AG09319 (cell line): Measurements from ENCODE around the gene PRR23A.

Experiments used
- DNase-seq: peaks from one replicate; pipeline ENCODE4 v3.0.0-alpha.2; 2010; ENCODE audit warnings: low read depth; ENCODE audit errors: extremely low read depth
- TF ChIP-seq, protein P1 (sequence below): IDR thresholded peaks from 2 replicates; pipeline ENCODE4 v1.5.1; 2011; ENCODE audit warnings: low read depth, mild to moderate bottlenecking, inconsistent platforms, low read length, moderate library complexity

The PRR23A gene

DNA sequence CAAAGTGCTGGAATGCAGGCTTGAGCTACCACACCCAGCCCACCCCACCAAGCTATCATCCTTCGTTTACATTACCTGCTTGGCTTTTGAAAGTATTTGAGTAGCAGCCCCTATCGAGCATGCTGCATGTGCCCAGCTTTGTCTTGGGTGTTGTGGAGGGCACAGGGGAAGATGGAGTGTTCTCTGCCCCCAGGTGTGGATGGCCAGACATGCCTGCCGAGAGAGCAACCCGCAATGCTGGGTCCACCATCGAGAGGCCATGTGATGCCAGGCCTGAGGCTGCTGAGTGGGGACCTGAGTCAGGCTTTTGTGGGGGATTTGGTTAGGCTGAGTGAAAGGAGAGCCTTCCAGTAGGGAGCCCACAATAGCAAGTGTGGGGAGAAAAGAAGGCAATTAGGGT, 33.1 kb downstream of the PRR23A start:
- TF ChIP-seq, protein P1, sequence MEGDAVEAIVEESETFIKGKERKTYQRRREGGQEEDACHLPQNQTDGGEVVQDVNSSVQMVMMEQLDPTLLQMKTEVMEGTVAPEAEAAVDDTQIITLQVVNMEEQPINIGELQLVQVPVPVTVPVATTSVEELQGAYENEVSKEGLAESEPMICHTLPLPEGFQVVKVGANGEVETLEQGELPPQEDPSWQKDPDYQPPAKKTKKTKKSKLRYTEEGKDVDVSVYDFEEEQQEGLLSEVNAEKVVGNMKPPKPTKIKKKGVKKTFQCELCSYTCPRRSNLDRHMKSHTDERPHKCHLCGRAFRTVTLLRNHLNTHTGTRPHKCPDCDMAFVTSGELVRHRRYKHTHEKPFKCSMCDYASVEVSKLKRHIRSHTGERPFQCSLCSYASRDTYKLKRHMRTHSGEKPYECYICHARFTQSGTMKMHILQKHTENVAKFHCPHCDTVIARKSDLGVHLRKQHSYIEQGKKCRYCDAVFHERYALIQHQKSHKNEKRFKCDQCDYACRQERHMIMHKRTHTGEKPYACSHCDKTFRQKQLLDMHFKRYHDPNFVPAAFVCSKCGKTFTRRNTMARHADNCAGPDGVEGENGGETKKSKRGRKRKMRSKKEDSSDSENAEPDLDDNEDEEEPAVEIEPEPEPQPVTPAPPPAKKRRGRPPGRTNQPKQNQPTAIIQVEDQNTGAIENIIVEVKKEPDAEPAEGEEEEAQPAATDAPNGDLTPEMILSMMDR: no peak
- DNase-seq: no peak

DNA sequence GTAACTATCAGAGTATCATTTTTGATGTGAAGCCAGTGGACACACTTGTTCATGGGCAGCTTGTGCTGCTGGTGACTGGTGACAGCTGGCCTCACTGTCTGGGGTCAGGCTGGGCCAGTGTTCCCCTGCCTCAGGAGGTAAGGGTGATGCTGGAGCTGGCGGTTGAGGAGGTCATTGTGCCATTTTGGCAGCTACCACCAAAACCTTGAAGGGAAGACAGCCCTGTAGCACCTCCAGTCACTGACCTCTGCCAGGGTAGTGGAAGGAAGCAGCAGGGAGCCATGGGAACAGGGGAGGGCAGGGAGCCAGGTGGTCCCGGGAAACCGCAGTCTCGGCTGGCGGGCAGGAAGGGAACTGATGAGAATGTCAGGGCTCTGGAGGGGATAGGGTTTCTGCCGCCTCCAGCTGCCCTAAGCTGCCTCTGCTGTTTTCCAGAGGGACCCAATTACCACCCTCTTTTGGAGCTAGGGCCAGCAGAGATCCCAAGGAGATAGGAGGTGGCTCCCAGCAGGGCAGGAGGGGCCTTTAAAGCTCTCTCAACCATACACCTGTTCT, 34.2 kb downstream of the PRR23A start:
- DNase-seq: no peak

DNA sequence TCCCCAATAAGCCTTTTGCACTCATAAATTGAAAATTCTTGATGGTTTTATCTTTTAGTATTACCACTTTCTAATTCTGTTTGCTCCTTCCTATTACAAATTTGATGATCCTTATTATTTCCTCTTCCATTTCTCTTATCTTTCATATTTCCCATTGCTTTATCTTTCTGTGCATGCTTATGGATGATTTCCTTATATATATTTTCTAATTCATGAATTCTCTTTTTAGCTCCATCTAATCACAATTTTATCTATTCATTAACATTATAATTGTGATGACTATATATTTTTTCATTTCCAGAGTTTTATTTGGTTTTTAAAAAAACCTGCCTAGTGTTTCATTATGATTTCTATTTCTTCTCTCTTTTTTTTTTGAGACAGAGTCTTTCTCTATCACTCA, 41.1 kb downstream of the PRR23A start:
- TF ChIP-seq, protein P1: no peak
- DNase-seq: no peak

More for the DNA sequence above, 34.2 kb downstream of the PRR23A start:
- TF ChIP-seq, protein P1: no peak

DNA sequence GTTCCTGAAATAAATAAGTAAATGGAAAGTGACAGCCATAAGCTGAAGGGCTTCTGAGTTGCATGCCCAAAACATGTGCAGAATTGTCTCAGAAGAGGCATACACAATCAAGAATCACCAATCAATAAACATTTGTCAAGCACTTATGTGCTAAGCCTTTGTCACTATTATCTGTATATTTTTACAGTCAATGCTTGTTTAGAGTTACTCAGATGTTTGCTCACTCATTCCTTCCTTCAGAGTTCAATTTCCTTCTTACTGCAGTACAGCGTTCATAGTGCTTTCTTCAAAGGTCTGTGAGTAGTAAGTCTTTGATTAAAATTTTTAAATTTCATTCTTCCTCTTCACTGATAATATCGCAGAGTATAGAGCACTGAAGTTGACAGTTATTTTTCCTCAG, 41.8 kb downstream of the PRR23A start:
- TF ChIP-seq, protein P1: no peak
- DNase-seq: no peak

DNA sequence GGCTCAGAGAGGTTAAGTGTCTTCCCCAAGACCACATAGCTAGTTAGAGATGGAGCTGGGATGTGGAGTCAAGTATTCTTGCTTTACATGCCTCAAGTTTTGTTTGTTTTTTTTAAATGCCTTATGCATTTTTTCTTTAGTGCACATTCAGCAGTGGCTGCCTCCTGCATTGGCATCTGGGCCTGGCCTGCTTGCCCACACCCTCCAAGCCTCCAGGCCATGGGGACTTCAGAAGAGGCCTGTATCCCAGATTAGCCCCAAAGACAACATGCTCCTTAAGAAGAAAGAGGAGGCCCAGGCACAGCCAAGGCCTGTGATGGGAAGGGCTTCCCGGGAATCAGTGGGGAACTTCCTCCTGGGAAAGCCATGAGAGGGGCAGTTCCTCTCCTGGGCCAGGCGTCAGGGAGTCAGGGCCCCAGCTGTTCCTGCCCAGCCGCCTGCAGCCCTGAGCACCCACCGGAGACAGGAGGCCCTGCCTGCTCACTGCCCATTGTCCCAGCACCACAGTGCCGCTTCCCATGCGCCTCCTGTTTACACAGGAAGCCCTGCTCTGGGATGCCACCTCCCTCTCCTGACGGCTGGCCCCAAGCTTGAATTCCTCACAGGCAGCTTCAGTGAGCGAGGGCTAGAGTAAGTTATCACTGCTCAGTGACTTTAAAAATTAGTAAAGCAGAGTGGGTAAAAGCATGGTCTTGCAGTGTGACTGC, 43.1 kb downstream of the PRR23A start:
- DNase-seq: no peak
- TF ChIP-seq, protein P1: no peak

DNA sequence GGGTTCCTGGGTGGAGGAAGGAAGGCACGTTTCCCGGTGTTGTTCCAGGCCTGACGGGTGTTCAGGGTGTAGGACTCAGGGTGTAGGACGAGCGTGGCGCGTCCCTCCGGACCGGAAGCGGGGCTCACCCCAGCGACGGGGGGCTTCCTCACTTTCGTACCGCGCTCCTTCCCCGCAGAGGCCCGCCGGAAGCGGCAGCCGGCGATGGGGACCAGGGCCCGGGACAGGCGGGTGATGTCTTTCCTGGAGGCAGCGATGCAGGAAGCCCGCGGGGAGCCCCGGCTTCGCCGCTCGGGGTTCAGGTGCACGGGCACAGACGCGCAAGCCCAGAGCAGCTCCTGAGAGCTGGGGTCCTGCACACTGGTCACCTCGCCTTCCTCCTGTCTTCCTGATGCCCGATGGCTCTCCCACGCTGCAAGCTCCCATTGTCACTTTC, 45.6 kb downstream of the PRR23A start:
- DNase-seq: no peak
- TF ChIP-seq, protein P1: no peak
